MCF 10A (cell line): Measurements from ENCODE around the gene CETP. TPM values are rescaled to one million over a fixed set of nuclear protein-coding genes. Genes with fewer than 3 reads are reported as not detected.
"Not testable (repeated sequence)": the region's sequence is repeated elsewhere in the genome, so short reads cannot be mapped to it uniquely, and the experiment has no call there.

ENCODE experiments used
- BruUV-seq: library from RNA; stranded (reverse); fragments of 400-500 nt; replicated peaks from 2 replicates; lab custom pipeline; 2021; lab: Mats Ljungman, UMichigan
- CTCF ChIA-PET: fragments of 300-600 bp; sonication (Branson Sonifier 250); formaldehyde crosslinking; extraction: SDS; loops from one replicate; lab custom pipeline; 2021; ENCODE audit warnings: antibody characterized with exemption, inconsistent platforms; lab: Yijun Ruan, JAX
- POLR2A ChIA-PET: fragments of 300-600, 350-650 bp; sonication (Branson Sonifier 250); formaldehyde crosslinking; extraction: SDS; loops from one replicate; lab custom pipeline; 2020; ENCODE audit warnings: antibody characterized with exemption, inconsistent platforms; lab: Yijun Ruan, JAX
- DNase-seq: peaks from one replicate; pipeline ENCODE4 v3.0.0-alpha.2; 2018; ENCODE audit not compliant: unreplicated experiment
- H3K27ac Mint-ChIP-seq: one replicate; pipeline ENCODE4 v1.8.0; 2022; ENCODE audit warnings: mild to moderate bottlenecking, low read depth, mixed read lengths; ENCODE audit not compliant: unreplicated experiment
- H3K27me3 Mint-ChIP-seq: one replicate; pipeline ENCODE4 v1.8.0; 2022; ENCODE audit warnings: mixed read lengths; ENCODE audit not compliant: insufficient read depth, unreplicated experiment
- H3K36me3 Mint-ChIP-seq: one replicate; pipeline ENCODE4 v1.8.0; 2022; ENCODE audit warnings: mild to moderate bottlenecking, moderate library complexity, mixed read lengths; ENCODE audit not compliant: insufficient read depth, unreplicated experiment
- H3K4me1 Mint-ChIP-seq: one replicate; pipeline ENCODE4 v1.8.0; 2022; ENCODE audit warnings: mixed read lengths; ENCODE audit not compliant: insufficient read depth, unreplicated experiment
- H3K4me3 Mint-ChIP-seq: one replicate; pipeline ENCODE4 v1.8.0; 2022; ENCODE audit warnings: mild to moderate bottlenecking, moderate library complexity, mixed read lengths; ENCODE audit not compliant: unreplicated experiment
- H3K9me3 Mint-ChIP-seq: one replicate; pipeline ENCODE4 v1.8.0; 2022; ENCODE audit warnings: mixed read lengths; ENCODE audit not compliant: unreplicated experiment
- CTCF ChIP-seq: fragments of 200-600 bp; IDR thresholded peaks from one replicate; pipeline ENCODE4 v1.8.0; 2022; ENCODE audit warnings: antibody characterized with exemption, mild to moderate bottlenecking; ENCODE audit not compliant: unreplicated experiment
- intact Hi-C: fragments of 100-400 bp; cut with micrococcal nuclease; formaldehyde crosslinking; loops from 2 replicates; pipeline ENCODE4 v1.14.1; 2022
- total RNA-seq: library from RNA; stranded (reverse); gene quantifications from 2 replicates; pipeline ENCODE4 v1.2.3, GENCODE V29; 2022

Gene CETP
- total RNA-seq, 1 experiment from 2014 or later: not detected

DNA sequence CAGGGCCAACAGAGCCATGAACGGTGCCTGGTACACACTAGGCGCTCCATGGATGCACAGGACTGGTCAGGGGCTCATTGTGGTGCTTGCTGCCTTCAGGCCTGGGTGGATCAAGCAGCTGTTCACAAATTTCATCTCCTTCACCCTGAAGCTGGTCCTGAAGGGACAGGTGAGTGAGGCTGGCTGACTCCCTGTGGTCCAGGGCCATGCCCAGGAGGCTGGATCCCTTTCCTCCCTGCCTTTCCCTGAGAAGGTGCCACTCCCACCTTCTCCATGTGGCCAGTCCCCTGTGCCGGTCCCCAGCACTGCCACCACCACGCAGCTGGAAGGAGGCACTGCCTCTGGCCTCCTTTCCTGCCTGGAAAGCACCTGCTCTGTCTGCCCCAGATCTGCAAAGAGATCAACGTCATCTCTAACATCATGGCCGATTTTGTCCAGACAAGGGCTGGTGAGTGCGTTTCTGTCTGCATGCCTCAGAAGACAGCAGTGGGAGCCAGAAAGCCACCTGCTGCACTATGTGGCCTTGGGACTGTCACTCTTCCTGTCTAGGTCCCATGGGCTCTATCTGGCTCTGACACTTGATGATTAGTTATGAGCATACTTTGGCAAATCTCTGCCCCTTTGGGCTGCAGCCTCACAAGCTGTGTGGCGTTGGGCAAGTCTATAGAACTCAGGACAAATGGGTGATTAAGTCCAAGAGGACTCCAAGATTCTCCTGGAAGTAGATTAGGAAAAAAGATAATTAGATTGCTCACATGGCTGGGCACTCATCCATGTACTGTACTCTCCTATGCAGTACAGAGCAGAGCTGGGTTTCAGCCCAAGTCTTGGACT is 9.4 kb downstream of the CETP start:
- H3K36me3 Mint-ChIP-seq: no peaks in the 10 kb centered on the region
- no peak overlapping the region for H3K4me3 Mint-ChIP-seq
- DNase-seq: no peak
- ChIA-PET POLR2A (no interaction called here), CTCF (interaction anchor here (0.6 to 0.7 kb wide), 2 partner anchors 24 to 123 kb away, joined by 3 read pairs; no protein-coding TSS in a partner anchor)
- no peak for TF ChIP-seq CTCF
- intact Hi-C loops: no loop called here
- no TSS peak for BruUV-seq
- no peaks in the 10 kb centered on the region for H3K9me3 Mint-ChIP-seq
- no peak overlapping the region for H3K27ac Mint-ChIP-seq
- H3K27me3 Mint-ChIP-seq: peaks cover 21% of the 10 kb centered on the region
- H3K4me1 Mint-ChIP-seq: peaks cover 4% of the 10 kb centered on the region

DNA sequence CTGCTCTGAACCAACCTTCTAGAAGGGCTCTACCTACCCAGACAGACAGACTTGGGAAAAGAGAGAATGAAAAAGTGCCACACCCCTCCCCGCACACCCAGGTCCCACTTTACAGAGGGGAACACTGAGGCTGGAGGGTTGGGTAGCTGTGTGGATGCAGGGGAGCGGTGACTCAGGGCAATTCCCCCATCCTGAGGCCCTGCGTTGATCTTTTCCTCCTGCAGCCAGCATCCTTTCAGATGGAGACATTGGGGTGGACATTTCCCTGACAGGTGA is 10.0 kb downstream of the CETP start:
- CTCF ChIA-PET: no interaction called here
- no TSS peak for BruUV-seq
- no peak for DNase-seq
- Mint-ChIP-seq H3K4me3 (no peak overlapping the region), H3K27me3 (peaks cover 22% of the 10 kb centered on the region), H3K27ac (no peak overlapping the region), H3K36me3 (no peaks in the 10 kb centered on the region), H3K4me1 (peaks cover 4% of the 10 kb centered on the region), H3K9me3 (no peaks in the 10 kb centered on the region)
- intact Hi-C loops: no loop called here
- POLR2A ChIA-PET: interaction anchor here (2.0 kb wide), 1 partner anchor 40 kb away, joined by 4 read pairs; no protein-coding TSS in a partner anchor
- TF ChIP-seq CTCF: no peak

- POLR2A ChIA-PET: interaction anchor here (0.5 to 2.0 kb wide), 2 partner anchors 38 to 41 kb away, joined by 4 read pairs; no protein-coding TSS in a partner anchor
- no peak for DNase-seq
- Mint-ChIP-seq H3K9me3 (no peaks in the 10 kb centered on the region), H3K27me3 (peaks cover 22% of the 10 kb centered on the region), H3K4me1 (peaks cover 4% of the 10 kb centered on the region), H3K36me3 (no peaks in the 10 kb centered on the region), H3K4me3 (no peak overlapping the region), H3K27ac (no peak overlapping the region)
- BruUV-seq: no TSS peak
- intact Hi-C loops: no loop called here
- TF ChIP-seq CTCF: no peak
- CTCF ChIA-PET: interaction anchor here (0.6 kb wide), 1 partner anchor 110 kb away, joined by 3 read pairs; no protein-coding TSS in a partner anchor
These were observed 10.9 kb downstream of the CETP start for GRCh38 chr16:56972403-56973293.

GRCh38 chr16:56973294-56973689 is 11.5 kb downstream of the CETP start:
- no peak overlapping the region for H3K4me3 Mint-ChIP-seq
- intact Hi-C loops: no loop called here
- H3K9me3 Mint-ChIP-seq: no peaks in the 10 kb centered on the region
- no peak for TF ChIP-seq CTCF
- H3K27ac Mint-ChIP-seq: no peak overlapping the region
- peaks cover 4% of the 10 kb centered on the region for H3K4me1 Mint-ChIP-seq
- peaks cover 22% of the 10 kb centered on the region for H3K27me3 Mint-ChIP-seq
- no TSS peak for BruUV-seq
- H3K36me3 Mint-ChIP-seq: no peaks in the 10 kb centered on the region
- ChIA-PET POLR2A (interaction anchor here (2.0 kb wide), 1 partner anchor 42 kb away, joined by 4 read pairs; no protein-coding TSS in a partner anchor), CTCF (interaction anchor here (0.6 kb wide), 1 partner anchor 110 kb away, joined by 3 read pairs; no protein-coding TSS in a partner anchor)
- no peak for DNase-seq

DNA sequence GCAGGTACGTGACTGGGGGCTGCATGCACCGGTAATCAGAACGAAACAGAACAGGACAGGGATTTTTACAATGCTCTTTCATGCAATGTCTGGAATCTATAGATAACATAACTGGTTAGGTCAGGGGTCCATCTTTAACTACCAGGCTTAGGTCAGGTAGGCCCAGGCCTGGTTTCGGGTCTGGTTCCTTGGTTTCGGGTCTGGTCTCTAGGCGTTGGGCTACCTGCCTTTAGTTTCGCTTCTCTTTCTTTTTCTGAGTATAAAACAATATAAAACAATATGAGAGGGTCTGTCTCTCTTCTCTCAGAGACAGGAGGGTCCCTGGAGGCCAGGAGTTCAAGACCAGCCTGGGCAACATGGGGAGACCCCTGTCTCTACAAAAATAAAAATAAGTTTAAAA is 12.1 kb downstream of the CETP start:
- CTCF ChIA-PET, H3K4me1 Mint-ChIP-seq, H3K4me3 Mint-ChIP-seq, DNase-seq, H3K27ac Mint-ChIP-seq, intact Hi-C loops, BruUV-seq, H3K9me3 Mint-ChIP-seq, H3K36me3 Mint-ChIP-seq: not testable (repeated sequence)
- H3K27me3 Mint-ChIP-seq: peaks cover 22% of the 10 kb centered on the region
- POLR2A ChIA-PET: interaction anchor here (2.0 kb wide), 1 partner anchor 42 kb away, joined by 4 read pairs; no protein-coding TSS in a partner anchor
